Right ventricle myocardium superior (tissue), 1 donor: ENCODE results near the gene CCBE1. TPM values are rescaled to one million over a fixed set of nuclear protein-coding genes. Genes with fewer than 3 reads are reported as not detected.

ENCODE experiments used
- ATAC-seq: fragments of 200-7000 bp; cut with Tn5 transposase; one replicate; pipeline ENCODE4 v1.9.1; 2020; ENCODE audit warnings: mild to moderate bottlenecking; ENCODE audit not compliant: poor library complexity
- DNase-seq: peaks from one replicate; pipeline ENCODE4 v3.0.0-alpha.2; 2020
- intact Hi-C: fragments of 100-400 bp; cut with DNase I; formaldehyde crosslinking; loops from one replicate; pipeline ENCODE4 v1.11.2; 2022
- total RNA-seq: library from RNA; stranded (reverse); fragmentation: NEBNext Ultra II Directional; extraction: Animal tissue kit (Norgen Biotek cat#: 25700); gene quantifications from one replicate; pipeline ENCODE4 v1.2.1, GENCODE V29; 2021
- donor health status: DM: no; HTN: yes; CAD: no; lungs with severe emphysema.

Gene CCBE1
- total RNA-seq, 1 donor from 2014 or later: 3.9 TPM

DNA sequence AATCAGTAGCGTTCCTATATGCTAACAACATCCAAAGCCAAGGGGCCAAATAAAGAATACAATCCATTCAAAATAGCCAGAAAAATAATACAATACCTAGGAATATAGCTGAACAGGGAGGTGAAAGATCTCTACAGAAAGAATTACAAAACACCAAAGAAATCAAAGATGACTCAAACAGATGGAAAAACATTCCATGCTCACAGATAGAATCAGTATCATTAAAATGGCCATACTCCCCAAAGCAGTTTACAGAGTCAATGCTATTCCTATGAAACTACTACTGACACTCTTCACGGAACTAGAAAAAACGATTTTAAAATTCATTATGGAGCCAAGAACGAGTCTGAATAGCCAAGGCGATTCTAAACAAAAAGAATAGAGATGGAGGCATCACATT, 57.4 kb downstream of the CCBE1 start:
- ATAC-seq: no peak
- intact Hi-C loops: no loop called here
- no peak for DNase-seq

DNA sequence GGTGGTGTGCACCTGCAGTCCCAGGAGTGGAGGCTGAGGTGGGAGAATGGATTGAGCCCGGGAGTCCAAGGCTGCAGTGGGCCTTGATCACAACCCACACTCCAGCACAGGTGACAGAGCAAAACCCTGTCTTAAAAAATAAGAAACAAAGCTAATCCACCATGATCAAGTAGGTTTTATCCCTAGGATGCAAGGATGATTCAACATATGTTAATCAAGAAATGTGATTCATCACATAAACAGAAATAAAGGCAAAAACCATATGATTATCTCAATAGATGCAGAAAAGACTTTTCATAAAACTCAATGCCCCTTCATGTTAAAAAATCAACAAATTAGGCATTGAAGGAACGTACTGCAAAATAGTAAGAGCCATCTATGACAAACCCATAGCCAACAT, 58.1 kb downstream of the CCBE1 start:
- intact Hi-C loops: no loop called here
- DNase-seq (no peak), ATAC-seq (no peak)

DNA sequence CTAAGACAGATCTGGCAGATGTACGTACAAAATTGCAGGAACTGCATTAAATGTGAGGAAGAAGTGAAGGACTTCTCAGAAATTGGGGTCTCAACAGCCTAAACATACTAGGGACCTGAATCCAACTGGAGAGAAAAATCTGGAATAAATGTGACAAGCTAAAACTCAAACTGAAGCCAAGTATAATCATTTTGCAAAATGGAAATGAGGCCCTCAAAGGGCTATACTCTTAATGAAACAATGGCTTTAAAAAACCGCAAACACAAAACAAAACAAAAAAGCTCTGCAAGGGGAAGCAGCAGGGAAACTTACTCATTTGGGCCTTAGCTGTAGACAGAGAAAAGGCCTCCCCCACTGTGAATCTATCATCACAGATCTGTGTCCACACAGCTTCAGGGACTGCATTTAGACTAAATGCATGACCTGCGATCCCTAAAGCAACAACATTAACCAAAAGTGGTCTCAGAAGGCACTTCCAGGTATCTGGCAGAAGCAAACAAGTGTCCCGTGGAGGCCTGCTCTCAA, 63.2 kb downstream of the CCBE1 start:
- intact Hi-C loops: loop anchor here (2.0 kb wide), 1 partner anchor 189 kb away; no protein-coding TSS in a partner anchor
- no peak for ATAC-seq

DNA sequence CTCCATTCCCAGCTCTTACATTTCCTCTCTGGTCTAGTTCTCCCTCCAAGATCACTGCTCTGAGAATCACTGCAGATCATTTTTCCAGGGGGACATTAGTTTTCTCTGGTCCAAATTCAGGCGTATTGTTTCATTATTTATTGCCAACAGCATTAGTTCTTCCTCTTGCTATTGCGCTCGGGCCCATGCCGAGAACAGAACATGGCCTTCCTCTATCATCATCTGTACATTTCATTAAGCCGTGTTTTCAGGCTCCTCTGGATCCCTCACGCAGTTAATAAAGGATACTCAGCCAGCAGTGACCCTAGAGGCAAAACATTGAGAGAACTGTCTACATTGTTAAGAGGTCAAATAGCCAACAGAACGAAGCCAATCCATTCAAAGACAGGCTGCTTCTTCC, 63.9 kb downstream of the CCBE1 start:
- intact Hi-C loops: no loop called here
- DNase-seq: no peak
- ATAC-seq: no peak

More for the DNA sequence above, 63.2 kb downstream of the CCBE1 start:
- no peak for DNase-seq

DNA sequence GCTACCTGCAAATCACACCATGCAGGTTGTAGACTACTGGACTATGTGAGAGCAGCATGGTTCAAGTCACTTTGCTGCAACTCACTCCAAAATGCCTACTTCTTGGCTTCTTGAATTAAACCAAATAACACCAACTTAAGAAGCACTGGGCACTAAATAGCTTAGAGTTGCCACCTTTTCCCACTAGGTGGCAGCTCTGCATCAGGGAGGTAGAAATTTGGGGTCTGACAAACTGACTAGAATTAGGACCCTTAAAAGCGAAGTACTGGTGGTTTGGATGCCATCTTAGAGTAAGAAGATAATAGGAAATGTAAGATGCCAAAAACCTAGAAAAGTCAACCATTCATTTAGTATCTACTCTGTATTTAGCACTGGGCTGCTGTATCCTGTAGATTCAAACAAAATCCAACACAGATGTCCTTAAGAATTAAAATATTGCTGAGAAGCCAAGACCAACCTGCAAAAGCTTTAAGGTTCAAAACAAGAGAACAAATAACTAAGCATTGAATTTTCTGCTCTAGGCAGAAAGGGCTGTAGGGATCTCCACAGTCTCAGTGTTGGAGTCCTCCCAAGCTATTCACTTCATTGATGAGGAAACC, 65.5 kb downstream of the CCBE1 start:
- intact Hi-C loops: no loop called here
- ATAC-seq: peak; percentile 42
- no peak for DNase-seq

DNA sequence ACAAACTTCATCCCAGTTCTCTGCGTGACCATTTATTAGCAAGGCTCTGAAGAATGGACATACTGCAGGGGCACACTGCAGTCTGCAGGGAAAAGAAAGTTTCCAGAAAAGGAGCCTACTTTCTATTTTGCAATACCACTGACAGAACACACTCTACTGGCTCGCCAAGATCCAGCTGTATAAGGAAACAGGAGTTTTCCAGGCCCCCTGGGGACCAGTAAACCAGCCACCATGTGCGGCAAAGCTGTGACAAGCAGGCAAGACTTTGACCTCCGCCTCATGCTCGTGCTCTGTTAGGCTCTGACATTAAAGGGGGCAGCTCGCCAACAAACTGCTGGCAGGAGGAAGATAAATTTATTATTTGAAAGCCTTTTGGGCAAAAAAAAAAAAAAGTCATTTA, 67.3 kb downstream of the CCBE1 start:
- peak; percentile 65 for ATAC-seq
- DNase-seq: peak; percentile 59
- intact Hi-C loops: no loop called here

DNA sequence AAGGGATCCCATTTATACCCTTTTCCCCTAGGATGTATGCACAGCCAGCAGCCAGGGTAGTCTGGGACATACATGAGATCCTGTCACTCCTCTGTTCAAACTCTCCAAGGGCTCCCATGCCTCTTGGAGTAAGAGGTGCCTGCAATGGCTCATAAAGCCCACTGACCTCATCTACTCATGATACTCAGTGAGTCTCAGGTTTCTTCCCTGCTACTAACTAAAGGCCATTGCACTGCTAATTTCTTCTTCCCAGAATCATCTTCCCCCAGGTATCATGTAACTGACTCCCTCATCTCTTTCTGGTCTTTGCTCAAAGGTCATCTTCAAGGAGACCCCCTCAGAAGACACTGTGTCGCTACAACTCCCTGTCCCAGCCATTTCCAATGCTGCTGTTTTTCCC, 68.2 kb downstream of the CCBE1 start:
- intact Hi-C loops: no loop called here
- ATAC-seq: no peak
- no peak for DNase-seq

DNA sequence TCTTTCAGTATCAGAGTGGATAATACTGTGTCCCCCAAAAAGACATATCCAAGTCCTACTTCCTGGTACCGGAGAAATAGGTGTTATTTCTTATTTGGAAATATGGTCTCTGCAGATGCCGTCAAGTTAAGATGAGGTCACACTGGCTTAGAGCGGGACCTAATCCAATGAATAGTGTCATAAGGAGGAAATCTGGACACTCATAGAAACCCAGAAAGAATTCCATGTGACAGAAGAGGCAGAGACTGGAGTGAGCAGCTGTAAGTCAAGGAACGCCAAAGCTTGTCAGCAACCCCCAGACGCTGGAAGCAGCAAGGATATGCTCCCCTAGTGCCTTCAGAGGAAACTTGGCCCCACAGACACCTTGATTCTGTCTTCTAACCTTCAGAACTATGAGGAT, 69.8 kb downstream of the CCBE1 start:
- ATAC-seq (peak; percentile 47), DNase-seq (no peak)
- intact Hi-C loops: no loop called here

DNA sequence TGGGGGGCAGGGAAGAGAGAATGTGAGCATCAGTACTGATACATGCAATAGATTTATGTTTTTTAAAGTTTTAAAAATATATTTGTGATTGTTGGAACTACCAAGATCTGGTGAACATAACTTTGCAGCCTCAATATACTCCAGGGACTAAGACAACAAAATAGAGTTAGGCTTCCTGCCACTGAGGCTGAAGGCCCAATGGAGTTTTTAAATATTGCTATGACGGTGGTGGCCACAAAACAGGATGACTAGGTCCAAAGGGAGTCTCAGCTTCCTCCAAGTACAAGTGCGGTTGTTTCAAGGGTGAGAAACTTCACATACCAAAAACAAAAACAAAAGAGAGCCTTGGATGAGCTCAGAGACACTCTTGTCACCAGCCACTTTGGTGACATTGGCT, 72.9 kb downstream of the CCBE1 start:
- intact Hi-C loops: no loop called here
- no peak for DNase-seq
- peak; percentile 58 for ATAC-seq

DNA sequence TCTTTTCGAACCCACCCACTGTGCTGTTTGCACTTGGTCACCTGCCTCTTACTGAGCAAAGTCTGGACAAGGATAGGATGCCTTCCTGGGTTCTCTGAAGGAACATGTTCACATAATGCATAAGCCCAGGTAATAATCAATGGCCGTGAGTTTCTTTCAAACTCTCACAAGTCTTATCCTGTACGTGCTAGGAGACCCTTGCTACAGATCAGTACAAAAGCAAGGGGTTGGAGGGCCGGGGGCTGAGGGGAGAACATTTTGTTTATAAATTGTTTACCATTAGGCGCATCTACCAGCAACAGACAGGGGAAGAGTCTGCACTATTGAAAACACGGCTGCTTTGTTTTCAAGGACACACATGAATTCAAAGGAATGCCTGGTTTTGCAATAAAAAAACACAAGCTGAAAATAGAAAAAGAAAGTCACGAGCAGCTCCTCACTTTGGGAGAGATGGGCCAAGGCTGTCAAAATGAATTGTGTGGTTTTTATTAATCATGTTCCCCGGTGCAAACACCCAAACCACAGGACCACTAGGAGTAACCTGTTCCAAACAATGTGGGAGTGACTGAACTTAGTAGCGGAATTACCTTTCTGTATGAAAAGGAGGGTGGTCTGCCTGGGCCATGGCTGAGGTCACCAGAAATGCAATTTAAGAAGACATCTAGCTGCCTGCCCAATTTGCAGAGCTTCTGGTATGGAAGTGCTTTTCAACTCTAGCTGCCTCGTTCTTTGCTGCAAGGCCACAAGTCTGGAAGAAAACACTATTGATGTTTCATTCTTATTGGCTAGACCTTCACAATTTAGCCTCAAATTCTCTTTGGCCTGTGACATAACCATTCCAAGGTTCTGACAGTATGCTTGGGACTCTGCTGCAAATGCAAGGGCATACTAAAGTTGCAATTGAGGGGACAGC, 73.5 kb downstream of the CCBE1 start:
- intact Hi-C loops: no loop called here
- DNase-seq (no peak), ATAC-seq (peak; percentile 64)

DNA sequence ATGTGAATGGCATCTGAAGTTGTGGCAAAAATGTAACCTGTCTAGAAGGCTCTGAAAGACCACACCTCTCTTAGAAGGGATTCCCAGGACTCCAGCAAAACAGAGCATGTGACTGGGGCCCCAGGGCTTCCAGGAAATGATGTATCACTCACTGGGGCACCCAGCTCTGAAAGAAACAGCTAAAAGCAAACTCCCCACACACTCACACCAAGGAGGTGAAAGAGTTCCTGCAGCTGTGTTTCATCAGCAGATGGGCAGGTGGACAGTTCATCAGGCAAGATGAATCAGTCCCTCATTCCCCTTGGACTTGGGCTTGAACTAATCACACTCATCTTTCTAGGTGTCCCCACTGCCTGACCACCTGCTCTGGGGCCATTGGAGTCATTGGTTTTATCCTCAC, 76.2 kb downstream of the CCBE1 start:
- no peak for DNase-seq
- intact Hi-C loops: no loop called here
- no peak for ATAC-seq

DNA sequence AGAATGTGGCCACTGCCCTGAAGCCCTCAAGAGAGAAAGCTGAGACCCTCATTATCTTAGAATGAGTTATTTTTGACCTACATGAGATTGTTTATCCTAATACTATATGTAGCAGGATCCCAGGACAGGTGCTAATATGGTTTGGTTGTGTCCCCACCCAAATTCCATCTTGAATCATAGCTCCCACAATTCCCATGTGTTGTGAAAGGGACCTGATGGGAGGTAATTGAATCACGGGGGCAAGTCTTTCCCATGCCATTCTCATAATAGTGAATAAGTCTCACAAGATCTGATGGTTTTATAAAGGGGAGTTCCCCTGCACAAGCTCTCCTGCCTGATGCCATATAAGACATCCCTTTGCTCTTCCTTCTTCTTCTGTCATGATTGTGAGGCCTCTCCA, 76.8 kb downstream of the CCBE1 start:
- intact Hi-C loops: no loop called here

DNA sequence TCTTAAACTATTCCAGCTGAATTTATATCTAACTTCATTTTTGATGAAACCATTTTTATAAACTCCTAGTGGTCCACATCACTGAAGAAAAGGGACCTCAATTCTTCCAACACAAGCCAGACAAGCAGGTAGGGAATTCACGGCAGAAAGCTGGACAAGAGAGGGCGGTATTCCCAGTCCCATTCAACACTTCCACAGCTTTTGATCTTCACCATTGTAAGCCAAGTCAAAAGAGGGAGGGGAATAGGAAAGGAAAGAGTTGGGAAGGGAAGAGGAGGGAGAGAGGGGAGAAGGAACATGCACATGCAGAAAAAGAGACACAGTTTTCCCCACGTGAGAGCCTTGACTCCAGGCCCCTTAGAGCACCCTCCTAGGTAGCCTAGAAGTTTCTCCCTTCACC, 77.4 kb downstream of the CCBE1 start:
- intact Hi-C loops: no loop called here
- no peak for ATAC-seq
- DNase-seq: no peak

More for the DNA sequence above, 76.8 kb downstream of the CCBE1 start:
- DNase-seq: no peak
- no peak for ATAC-seq

DNA sequence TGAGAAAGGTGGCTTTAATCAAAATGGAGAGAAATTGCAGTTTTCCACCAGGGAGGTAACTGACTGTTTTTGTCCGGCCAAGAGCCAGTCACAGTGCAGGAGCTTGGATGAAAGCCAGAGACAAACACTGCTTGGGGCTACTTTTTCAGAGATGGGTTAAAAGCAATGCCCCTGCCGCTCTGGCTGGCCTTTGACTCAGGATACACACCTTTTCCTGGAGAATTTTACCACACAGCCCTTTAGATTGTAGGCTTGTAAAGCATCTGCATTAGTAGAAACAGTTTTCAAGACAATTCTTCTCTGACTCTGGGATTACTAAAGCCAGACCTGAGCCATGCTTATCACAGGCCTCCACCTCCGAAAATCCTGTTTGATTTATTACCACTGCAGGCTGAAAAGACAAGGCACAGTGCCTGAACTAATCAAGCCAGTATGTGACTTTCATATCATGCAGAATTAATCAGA, 79.7 kb downstream of the CCBE1 start:
- no peak for ATAC-seq
- no peak for DNase-seq
- intact Hi-C loops: no loop called here

DNA sequence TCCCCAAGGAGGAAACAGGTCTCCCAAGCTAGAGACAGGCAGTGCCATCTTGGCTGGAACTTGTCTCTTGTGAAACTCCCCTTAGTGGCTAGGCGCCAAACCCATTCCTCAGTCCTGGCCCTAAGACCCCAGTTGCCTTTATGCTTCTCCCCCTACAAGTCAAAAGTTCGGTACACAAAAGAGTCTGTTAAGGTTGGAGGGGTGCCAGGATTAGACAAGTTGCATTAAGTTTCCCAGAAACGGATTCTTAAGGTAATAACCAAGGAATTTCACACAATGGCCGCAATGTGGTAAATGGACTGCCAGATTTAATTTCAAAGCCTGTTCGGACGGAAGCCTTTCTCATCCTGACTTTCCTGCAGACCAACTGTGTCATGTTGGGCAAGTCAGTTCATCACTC, 80.7 kb downstream of the CCBE1 start:
- intact Hi-C loops: no loop called here
- ATAC-seq (no peak), DNase-seq (no peak)

DNA sequence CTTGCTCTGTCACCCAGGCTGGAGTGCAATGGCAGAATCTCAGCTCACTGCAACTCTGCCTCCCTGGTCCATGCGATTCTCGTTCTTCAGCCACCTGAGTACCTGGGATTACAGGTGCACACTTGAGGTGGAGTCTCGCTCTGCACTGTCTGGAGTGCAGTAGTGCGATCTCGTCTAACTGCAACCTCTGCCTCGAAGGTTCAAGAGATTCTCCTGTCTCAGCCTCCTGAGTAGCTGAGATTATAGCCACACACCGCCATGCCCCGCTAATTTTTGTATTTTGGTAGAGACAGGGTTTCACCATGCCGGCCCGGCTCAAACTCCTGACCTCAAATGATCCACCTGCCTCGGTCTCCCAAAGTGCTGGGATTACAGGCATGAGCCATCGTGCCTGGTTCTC, 83.3 kb downstream of the CCBE1 start:
- no peak for DNase-seq
- intact Hi-C loops: no loop called here
- no peak for ATAC-seq

DNA sequence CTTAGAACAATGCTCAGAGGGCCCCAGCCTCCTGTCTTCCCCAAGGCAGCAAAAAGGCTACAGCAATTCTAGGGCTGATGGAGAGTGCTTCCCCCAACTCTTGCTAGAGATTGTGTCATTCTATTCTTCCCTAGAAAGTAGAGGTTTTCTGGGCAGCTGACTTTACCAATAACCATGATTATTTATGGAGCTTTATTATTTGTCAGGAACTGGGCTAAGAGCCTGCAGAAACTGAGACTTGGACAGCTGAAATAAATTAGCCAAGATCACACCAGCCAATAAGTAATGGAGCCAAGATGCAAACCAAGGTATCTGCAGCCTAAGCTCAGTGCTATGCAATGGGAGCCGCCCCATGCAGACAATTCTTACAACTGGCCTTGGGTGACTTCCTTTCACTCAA, 84.8 kb downstream of the CCBE1 start:
- DNase-seq (no peak), ATAC-seq (peak; percentile 56)
- intact Hi-C loops: no loop called here

DNA sequence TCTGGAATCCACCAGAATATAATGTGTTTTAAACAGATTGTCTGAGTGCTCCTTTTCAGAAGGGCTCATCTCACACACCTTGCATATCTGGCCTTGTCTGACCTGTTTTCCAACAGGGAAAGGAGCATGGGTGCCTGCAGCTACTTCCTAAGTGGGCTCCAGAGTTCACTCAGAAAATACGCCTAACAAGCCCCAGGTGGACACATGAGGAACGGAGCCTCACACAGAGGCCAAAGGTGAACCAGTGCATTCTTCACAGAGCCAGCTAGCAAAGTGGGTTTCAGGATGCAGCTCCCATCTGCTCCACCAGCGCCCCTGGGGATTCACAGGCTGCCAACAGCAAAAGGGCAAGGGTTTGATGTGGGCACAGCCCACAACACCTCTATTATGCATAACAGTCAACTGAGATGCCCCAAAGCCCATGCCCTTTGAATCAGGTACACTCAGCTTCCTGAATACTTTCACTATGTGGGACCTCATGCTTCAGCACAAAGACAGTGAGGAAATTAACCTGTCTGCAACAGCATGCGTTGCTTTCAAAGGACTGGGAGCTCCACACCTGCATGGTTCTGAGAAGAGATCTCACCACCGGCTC, 86.6 kb downstream of the CCBE1 start:
- DNase-seq (no peak), ATAC-seq (no peak)
- intact Hi-C loops: no loop called here

DNA sequence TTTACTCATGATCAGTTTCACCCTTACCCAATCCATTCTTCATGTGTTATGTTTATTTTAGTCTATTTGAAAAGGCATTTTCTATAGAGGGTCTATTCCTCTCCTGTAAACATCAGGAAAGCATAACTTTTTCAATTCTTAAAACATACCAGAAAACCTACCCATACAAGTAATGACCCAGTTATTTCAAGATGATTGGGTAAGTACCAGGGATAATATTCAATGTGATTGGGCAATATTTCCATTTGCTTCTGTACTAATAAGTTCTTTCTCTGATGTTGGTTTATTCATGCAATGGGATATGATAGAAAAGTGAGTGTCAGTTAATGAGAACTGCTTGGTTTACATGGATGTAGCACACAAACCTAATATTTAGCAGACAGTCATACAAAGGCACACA, 87.6 kb downstream of the CCBE1 start:
- intact Hi-C loops: no loop called here
- DNase-seq (no peak), ATAC-seq (no peak)

DNA sequence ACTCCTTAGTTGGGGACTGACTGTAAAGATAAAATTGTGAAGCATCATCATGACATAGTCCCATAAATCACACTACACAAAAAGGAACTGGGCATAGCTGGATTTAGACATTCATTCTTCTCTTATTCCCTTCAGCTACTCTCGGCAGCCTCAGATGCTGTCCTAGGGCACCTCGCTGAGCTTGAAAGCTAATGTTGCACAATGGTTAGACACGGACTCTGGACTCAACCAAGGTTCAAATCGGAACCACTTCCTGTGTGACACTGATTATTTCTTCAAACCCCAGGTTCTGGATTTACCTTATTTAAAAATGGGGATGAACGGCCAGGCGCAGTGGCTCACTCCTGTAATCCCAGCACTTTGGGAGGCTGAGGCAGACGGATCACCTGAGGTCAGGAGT, 89.8 kb downstream of the CCBE1 start:
- intact Hi-C loops: no loop called here
- DNase-seq (no peak), ATAC-seq (no peak)
